Osteoblast (primary cell): ENCODE results near the gene CARF. TPM values are rescaled to one million over a fixed set of nuclear protein-coding genes. Genes with fewer than 3 reads are reported as not detected.

ENCODE experiments used
- DNase-seq: peaks from one replicate; pipeline ENCODE4 v3.0.0; 2011; ENCODE audit warnings: low spot score, mixed read lengths; ENCODE audit not compliant: insufficient read length; ENCODE audit errors: missing footprints
- H2AFZ ChIP-seq: 2 replicates; pipeline ENCODE4 v1.6.0; 2011; ENCODE audit warnings: mild to moderate bottlenecking, low read length
- H3K27ac ChIP-seq: 2 replicates; pipeline ENCODE4 v1.5.1; 2011; ENCODE audit warnings: mild to moderate bottlenecking, low read depth, low read length, moderate library complexity
- H3K27me3 ChIP-seq: 2 replicates; pipeline ENCODE4 v1.6.0; 2012; ENCODE audit warnings: mild to moderate bottlenecking, control low read depth, inconsistent platforms, low read length, moderate library complexity; ENCODE audit not compliant: insufficient read depth
- H3K36me3 ChIP-seq: 2 replicates; pipeline ENCODE4 v1.5.1; 2011; ENCODE audit warnings: mild to moderate bottlenecking, low read length, control low read depth, moderate library complexity; ENCODE audit not compliant: insufficient read depth
- H3K4me1 ChIP-seq: 2 replicates; pipeline ENCODE4 v1.5.1; 2011; ENCODE audit warnings: mild to moderate bottlenecking, low read length, control low read depth, moderate library complexity; ENCODE audit not compliant: insufficient read depth
- H3K4me2 ChIP-seq: 2 replicates; pipeline ENCODE4 v1.6.0; 2011; ENCODE audit warnings: mild to moderate bottlenecking, low read length; ENCODE audit not compliant: insufficient read depth
- H3K4me3 ChIP-seq: fragments of 200-600 bp; sonication (generic); 3 replicates; pipeline ENCODE4 v1.5.1; 2012; ENCODE audit warnings: mild to moderate bottlenecking, low read length, inconsistent platforms; ENCODE audit not compliant: insufficient read depth
- H3K79me2 ChIP-seq: 2 replicates; pipeline ENCODE4 v1.6.0; 2012; ENCODE audit warnings: mild to moderate bottlenecking, low read length, control low read depth, inconsistent platforms; ENCODE audit not compliant: insufficient read depth
- H3K9me3 ChIP-seq: 2 replicates; pipeline ENCODE4 v1.5.1; 2011; ENCODE audit warnings: low read depth, low read length, control low read depth
- H4K20me1 ChIP-seq: 2 replicates; pipeline ENCODE4 v1.6.0; 2012; ENCODE audit warnings: mild to moderate bottlenecking, low read length, control low read depth; ENCODE audit not compliant: insufficient read depth
- small RNA-seq: library from RNA; depleted of rRNA; stranded (forward); fragments of <200 nt; gene quantifications from one replicate; pipeline ENCODE3, GENCODE V24; 2012
- total RNA-seq: library from RNA; depleted of rRNA; stranded (reverse); fragments of >200 nt; gene quantifications from 2 replicates; pipeline ENCODE4 v1.2.3, GENCODE V29; 2012
- TF ChIP-seq, protein P1 (sequence below): IDR thresholded peaks from 2 replicates; pipeline ENCODE4 v1.5.1; 2011; ENCODE audit warnings: mild to moderate bottlenecking, low read depth, low read length, moderate library complexity; ENCODE audit errors: extremely low read depth

CARF gene
- total RNA-seq, 1 donor = 11.9 TPM

DNA sequence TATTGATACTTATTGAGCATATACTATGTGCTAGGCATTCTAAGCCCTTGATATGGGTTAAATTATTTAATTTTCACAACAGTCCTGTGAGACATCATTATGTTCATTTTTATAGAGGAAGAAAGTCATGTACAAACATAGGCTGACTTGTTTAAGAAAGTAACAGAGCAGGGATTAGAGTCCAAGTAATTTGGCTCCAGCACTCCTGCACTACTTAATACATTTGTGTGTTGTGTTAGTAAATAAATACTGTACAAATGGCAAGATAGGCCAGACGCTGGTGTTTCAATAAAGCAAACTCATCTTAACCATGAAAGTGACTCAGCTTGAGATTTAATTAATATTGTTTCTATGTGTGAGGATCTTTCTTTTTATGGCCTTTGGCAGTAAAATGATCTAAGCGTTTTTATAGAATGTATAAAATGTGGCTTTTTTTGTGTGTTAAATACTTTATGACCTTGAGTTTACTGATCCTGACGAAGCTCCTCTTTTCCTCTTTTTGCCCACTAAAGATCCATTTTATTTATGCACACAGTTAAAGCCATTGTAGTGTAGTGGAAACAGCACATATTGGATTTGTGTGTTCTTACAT is 123.9 kb downstream of the CARF start:
- no peaks in the 10 kb centered on the region for H3K9me3 ChIP-seq
- DNase-seq = no peak
- peaks cover 79% of the 10 kb centered on the region for H3K79me2 ChIP-seq
- H2AFZ ChIP-seq = no peak overlapping the region
- no peak overlapping the region for H3K4me2 ChIP-seq
- peaks cover 3% of the 10 kb centered on the region for H3K36me3 ChIP-seq
- H3K27ac ChIP-seq = no peak overlapping the region
- no peaks in the 10 kb centered on the region for H3K27me3 ChIP-seq
- no peak overlapping the region for H3K4me3 ChIP-seq
- TF ChIP-seq, protein P1, sequence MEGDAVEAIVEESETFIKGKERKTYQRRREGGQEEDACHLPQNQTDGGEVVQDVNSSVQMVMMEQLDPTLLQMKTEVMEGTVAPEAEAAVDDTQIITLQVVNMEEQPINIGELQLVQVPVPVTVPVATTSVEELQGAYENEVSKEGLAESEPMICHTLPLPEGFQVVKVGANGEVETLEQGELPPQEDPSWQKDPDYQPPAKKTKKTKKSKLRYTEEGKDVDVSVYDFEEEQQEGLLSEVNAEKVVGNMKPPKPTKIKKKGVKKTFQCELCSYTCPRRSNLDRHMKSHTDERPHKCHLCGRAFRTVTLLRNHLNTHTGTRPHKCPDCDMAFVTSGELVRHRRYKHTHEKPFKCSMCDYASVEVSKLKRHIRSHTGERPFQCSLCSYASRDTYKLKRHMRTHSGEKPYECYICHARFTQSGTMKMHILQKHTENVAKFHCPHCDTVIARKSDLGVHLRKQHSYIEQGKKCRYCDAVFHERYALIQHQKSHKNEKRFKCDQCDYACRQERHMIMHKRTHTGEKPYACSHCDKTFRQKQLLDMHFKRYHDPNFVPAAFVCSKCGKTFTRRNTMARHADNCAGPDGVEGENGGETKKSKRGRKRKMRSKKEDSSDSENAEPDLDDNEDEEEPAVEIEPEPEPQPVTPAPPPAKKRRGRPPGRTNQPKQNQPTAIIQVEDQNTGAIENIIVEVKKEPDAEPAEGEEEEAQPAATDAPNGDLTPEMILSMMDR = no peak
- H4K20me1 ChIP-seq = peaks cover 12% of the 10 kb centered on the region
- H3K4me1 ChIP-seq = no peaks in the 10 kb centered on the region

Small RNAs within 50 kb of the gene (small RNA-seq; reads per million reads assigned to genes)
- not detected for gene AC010900.2

Other genes with a start within 250 kb of the CARF start
- 8.7 and 12.1 TPM in 2 replicates for gene ICA1L, start 40.5 kb upstream of the CARF start, total RNA-seq
- gene WDR12, start 602 bp upstream of the CARF start, total RNA-seq = 18.6 and 21.4 TPM in 2 replicates
- 51.0 and 51.8 TPM in 2 replicates for gene NBEAL1, start 102.6 kb downstream of the CARF start, total RNA-seq